HepG2 (cell line): Measurements from ENCODE around the gene PLCG1. TPM values are rescaled to one million over a fixed set of nuclear protein-coding genes. Genes with fewer than 3 reads are reported as not detected.

Experiments
- MAFG ChIP-seq: sonication (generic); formaldehyde crosslinking; IDR thresholded peaks from 2 replicates; pipeline ENCODE4 v1.5.1; 2020; ENCODE audit warnings: mild to moderate bottlenecking, missing genetic modification reagents
- MIXL1 ChIP-seq: IDR thresholded peaks from 2 replicates; pipeline ENCODE4 v1.6.1; 2016
- MZF1 ChIP-seq: sonication (generic); formaldehyde crosslinking; IDR thresholded peaks from 2 replicates; pipeline ENCODE4 v1.8.1; 2023; ENCODE audit warnings: mild to moderate bottlenecking, missing genetic modification reagents, borderline replicate concordance
- NPAS2 ChIP-seq: sonication (generic); formaldehyde crosslinking; IDR thresholded peaks from 2 replicates; pipeline ENCODE4 v1.8.0; 2022; ENCODE audit warnings: mild to moderate bottlenecking, missing genetic modification reagents, borderline replicate concordance
- PHB2 ChIP-seq: fragments of 450-650 bp; IDR thresholded peaks from 2 replicates; pipeline ENCODE4 v1.6.1; 2018; ENCODE audit not compliant: partially characterized antibody
- PHF8 ChIP-seq: sonication (generic); formaldehyde crosslinking; IDR thresholded peaks from 2 replicates; pipeline ENCODE4 v1.5.0; 2020; ENCODE audit warnings: missing genetic modification reagents
- ZFP1 ChIP-seq: IDR thresholded peaks from 2 replicates; pipeline ENCODE4 v1.6.1; 2016
- ZNF264 ChIP-seq: sonication (generic); formaldehyde crosslinking; IDR thresholded peaks from 2 replicates; pipeline ENCODE4 v1.4.0; 2020; ENCODE audit warnings: missing genetic modification reagents
- ZNF3 ChIP-seq: IDR thresholded peaks from 2 replicates; pipeline ENCODE4 v1.7.0; 2017; ENCODE audit warnings: inconsistent platforms
- ZNF451 ChIP-seq: sonication (generic); formaldehyde crosslinking; IDR thresholded peaks from 2 replicates; pipeline ENCODE4 v1.5.0; 2020; ENCODE audit warnings: mild to moderate bottlenecking, missing genetic modification reagents
- ZNF557 ChIP-seq: sonication (generic); formaldehyde crosslinking; IDR thresholded peaks from 2 replicates; pipeline ENCODE4 v1.4.0; 2020; ENCODE audit warnings: missing genetic modification reagents
- ZNF629 ChIP-seq: sonication (generic); formaldehyde crosslinking; conservative IDR thresholded peaks from 2 replicates; pipeline ENCODE4 v1.5.0; 2020; ENCODE audit warnings: missing genetic modification reagents
- polyA plus RNA-seq, 8 experiments: library from polyadenylated mRNA; depleted of rRNA in 3 of 8; stranded (reverse) in 7 of 8; unstranded in 1 of 8; fragments of >200 nt; fragmentation: Illumina TruSeq in 4 of 8; extraction: Trizol in 4 of 8; gene quantifications; 2 replicates each; pipeline versions ENCODE4 v1.2.1 to v1.2.3, GENCODE V29; 2011 to 2016; ENCODE audit warnings: low read depth in 4 of 8, missing spikeins in 1 of 8, mixed read lengths in 1 of 8; ENCODE audit not compliant: insufficient read depth in 1 of 8
- total RNA-seq, 5 experiments: library from RNA; depleted of rRNA; stranded (reverse); fragments of >200 nt; fragmentation: Illumina TruSeq; extraction: Trizol; gene quantifications; 2 replicates each; pipeline ENCODE4 v1.2.3, GENCODE V29; 2016; ENCODE audit warnings: low read depth in 1 of 5
- TF ChIP-seq, protein P1 (sequence below): sonication (generic); formaldehyde crosslinking; conservative IDR thresholded peaks from 2 replicates; pipeline ENCODE4 v1.8.0; 2022; ENCODE audit warnings: mild to moderate bottlenecking, moderate library complexity, missing genetic modification reagents
- TF ChIP-seq, protein P2 (sequence below): IDR thresholded peaks from 2 replicates; pipeline ENCODE4 v1.6.1; 2016; ENCODE audit warnings: low read depth, borderline replicate concordance
- TF ChIP-seq, protein P3 (sequence below): sonication (generic); formaldehyde crosslinking; IDR thresholded peaks from one replicate; pipeline ENCODE4 v1.5.1; 2020; ENCODE audit warnings: mild to moderate bottlenecking, missing genetic modification reagents; ENCODE audit errors: not compliant biosample characterization
- TF ChIP-seq, protein P4 (sequence below): sonication (generic); formaldehyde crosslinking; conservative IDR thresholded peaks from 2 replicates; pipeline ENCODE4 v1.8.0; 2022; ENCODE audit warnings: low read depth, missing genetic modification reagents
- TF ChIP-seq, protein P5 (sequence below): sonication (generic); formaldehyde crosslinking; IDR thresholded peaks from 2 replicates; pipeline ENCODE4 v1.4.0; 2020; ENCODE audit warnings: mild to moderate bottlenecking, missing genetic modification reagents

PLCG1 gene
- total and polyA plus RNA-seq, 2 of the 13 experiments (the other 11 are each of a cell fraction or from before 2014, with no cell fraction given) = 85.3 to 158 TPM

DNA sequence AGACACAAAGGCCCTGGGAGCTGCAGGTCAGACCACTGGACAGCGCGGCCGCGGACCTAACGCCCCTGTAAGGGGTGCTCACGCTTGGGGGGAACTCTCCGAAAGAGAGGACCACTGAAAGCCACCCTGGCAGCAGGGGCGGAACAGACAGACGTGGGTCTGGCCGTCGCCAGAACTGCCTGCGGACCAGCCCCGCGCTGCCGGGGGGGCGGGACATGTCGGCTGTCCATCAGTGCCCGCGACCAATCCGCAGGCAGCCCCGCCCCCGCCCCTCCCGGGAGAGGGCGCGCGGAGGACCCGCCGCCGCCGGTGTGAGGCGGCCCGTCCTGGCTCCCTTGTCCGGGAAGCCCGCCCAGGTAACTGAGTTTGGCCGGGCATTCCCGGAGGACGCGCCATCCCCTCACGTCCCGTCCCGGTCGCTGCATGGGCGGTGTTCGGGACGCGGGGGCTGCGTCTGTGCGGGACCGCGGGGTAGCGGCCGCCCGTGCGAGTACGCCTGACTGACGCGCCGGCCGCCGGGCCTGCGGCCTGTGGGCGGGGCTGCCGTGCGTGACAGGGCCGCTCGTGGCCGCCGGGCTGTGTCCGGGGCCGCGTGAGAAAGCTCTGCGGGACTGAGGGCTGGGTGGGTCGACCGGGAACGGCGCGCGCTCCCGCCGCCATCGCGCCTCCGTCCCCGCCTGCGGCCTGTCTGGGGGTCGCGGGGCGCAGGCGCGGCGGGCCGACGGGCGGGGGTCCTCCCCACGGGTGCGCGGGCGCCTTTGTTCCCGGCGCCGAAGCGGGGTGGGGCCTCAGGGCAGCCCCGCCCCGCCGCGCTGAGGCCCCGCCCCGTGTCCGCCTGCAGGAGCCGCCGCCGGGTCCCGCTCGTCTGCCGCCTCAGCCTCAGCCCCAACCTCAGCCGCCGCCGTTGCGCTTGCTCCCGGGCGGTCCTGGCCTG, at the start of gene PLCG1 (continued):
- TF ChIP-seq, protein P1, sequence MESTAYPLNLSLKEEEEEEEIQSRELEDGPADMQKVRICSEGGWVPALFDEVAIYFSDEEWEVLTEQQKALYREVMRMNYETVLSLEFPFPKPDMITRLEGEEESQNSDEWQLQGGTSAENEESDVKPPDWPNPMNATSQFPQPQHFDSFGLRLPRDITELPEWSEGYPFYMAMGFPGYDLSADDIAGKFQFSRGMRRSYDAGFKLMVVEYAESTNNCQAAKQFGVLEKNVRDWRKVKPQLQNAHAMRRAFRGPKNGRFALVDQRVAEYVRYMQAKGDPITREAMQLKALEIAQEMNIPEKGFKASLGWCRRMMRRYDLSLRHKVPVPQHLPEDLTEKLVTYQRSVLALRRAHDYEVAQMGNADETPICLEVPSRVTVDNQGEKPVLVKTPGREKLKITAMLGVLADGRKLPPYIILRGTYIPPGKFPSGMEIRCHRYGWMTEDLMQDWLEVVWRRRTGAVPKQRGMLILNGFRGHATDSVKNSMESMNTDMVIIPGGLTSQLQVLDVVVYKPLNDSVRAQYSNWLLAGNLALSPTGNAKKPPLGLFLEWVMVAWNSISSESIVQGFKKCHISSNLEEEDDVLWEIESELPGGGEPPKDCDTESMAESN (CRISPR knock-in tag) = peak; percentile 13; the same call in 1 of the 2 replicates
- TF ChIP-seq MIXL1 (CRISPR knock-in tag) (peak; percentile 16; the same call in 1 of the 2 replicates), MZF1 (CRISPR knock-in tag) (no peak), PHF8 (CRISPR knock-in tag) (peak; percentile 94), ZFP1 (no peak), ZNF3 (CRISPR knock-in tag) (no peak; the same call in 1 of the 2 replicates), ZNF451 (CRISPR knock-in tag) (peak; percentile 43; the same call in 1 of the 2 replicates), MAFG (CRISPR knock-in tag) (no peak), PHB2 (no peak), ZNF557 (CRISPR knock-in tag) (no peak), NPAS2 (CRISPR knock-in tag) (no peak), ZNF629 (peak; percentile 41), ZNF264 (CRISPR knock-in tag) (peak; percentile 49; the same call in 1 of the 2 replicates)
- TF ChIP-seq, protein P2, sequence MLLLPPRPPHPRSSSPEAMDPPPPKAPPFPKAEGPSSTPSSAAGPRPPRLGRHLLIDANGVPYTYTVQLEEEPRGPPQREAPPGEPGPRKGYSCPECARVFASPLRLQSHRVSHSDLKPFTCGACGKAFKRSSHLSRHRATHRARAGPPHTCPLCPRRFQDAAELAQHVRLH (CRISPR knock-in tag) = peak; percentile 96
- TF ChIP-seq, protein P3, sequence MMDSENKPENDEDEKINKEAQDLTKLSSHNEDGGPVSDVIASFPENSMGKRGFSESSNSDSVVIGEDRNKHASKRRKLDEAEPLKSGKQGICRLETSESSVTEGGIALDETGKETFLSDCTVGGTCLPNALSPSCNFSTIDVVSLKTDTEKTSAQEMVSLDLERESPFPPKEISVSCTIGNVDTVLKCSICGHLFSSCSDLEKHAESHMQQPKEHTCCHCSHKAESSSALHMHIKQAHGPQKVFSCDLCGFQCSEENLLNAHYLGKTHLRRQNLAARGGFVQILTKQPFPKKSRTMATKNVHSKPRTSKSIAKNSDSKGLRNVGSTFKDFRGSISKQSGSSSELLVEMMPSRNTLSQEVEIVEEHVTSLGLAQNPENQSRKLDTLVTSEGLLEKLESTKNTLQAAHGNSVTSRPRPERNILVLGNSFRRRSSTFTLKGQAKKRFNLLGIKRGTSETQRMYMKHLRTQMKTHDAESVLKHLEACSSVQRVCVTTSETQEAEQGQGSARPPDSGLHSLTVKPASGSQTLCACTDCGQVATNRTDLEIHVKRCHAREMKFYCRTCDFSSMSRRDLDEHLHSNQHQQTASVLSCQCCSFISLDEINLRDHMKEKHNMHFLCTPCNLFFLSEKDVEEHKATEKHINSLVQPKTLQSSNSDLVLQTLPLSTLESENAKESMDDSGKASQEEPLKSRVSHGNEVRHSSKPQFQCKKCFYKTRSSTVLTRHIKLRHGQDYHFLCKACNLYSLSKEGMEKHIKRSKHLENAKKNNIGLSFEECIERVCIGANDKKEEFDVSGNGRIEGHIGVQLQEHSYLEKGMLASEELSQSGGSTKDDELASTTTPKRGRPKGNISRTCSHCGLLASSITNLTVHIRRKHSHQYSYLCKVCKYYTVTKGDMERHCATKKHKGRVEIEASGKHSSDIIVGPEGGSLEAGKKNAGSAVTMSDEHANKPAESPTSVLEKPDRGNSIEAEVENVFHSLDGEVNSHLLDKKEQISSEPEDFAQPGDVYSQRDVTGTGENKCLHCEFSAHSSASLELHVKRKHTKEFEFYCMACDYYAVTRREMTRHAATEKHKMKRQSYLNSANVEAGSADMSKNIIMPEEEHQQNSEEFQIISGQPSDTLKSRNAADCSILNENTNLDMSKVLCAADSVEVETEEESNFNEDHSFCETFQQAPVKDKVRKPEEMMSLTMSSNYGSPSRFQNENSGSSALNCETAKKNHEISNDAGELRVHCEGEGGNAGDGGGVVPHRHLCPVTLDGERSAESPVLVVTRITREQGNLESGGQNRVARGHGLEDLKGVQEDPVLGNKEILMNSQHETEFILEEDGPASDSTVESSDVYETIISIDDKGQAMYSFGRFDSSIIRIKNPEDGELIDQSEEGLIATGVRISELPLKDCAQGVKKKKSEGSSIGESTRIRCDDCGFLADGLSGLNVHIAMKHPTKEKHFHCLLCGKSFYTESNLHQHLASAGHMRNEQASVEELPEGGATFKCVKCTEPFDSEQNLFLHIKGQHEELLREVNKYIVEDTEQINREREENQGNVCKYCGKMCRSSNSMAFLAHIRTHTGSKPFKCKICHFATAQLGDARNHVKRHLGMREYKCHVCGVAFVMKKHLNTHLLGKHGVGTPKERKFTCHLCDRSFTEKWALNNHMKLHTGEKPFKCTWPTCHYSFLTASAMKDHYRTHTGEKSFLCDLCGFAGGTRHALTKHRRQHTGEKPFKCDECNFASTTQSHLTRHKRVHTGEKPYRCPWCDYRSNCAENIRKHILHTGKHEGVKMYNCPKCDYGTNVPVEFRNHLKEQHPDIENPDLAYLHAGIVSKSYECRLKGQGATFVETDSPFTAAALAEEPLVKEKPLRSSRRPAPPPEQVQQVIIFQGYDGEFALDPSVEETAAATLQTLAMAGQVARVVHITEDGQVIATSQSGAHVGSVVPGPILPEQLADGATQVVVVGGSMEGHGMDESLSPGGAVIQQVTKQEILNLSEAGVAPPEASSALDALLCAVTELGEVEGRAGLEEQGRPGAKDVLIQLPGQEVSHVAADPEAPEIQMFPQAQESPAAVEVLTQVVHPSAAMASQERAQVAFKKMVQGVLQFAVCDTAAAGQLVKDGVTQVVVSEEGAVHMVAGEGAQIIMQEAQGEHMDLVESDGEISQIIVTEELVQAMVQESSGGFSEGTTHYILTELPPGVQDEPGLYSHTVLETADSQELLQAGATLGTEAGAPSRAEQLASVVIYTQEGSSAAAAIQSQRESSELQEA (CRISPR knock-in tag) = peak; percentile 98
- TF ChIP-seq, protein P4, sequence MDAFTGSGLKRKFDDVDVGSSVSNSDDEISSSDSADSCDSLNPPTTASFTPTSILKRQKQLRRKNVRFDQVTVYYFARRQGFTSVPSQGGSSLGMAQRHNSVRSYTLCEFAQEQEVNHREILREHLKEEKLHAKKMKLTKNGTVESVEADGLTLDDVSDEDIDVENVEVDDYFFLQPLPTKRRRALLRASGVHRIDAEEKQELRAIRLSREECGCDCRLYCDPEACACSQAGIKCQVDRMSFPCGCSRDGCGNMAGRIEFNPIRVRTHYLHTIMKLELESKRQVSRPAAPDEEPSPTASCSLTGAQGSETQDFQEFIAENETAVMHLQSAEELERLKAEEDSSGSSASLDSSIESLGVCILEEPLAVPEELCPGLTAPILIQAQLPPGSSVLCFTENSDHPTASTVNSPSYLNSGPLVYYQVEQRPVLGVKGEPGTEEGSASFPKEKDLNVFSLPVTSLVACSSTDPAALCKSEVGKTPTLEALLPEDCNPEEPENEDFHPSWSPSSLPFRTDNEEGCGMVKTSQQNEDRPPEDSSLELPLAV (CRISPR knock-in tag) = no peak
- TF ChIP-seq, protein P5, sequence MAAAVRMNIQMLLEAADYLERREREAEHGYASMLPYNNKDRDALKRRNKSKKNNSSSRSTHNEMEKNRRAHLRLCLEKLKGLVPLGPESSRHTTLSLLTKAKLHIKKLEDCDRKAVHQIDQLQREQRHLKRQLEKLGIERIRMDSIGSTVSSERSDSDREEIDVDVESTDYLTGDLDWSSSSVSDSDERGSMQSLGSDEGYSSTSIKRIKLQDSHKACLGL = peak; percentile 91
